Peyer's patch (tissue), 4 donors: ENCODE data around the gene PTPDC1.

Experiments
- CTCF ChIP-seq, 6 experiments: fragments of 450-650 bp in 4 of 6; fragments of 200-600 bp in 2 of 6; sonication (generic) in 1 of 6; IDR thresholded peaks; one replicate each; pipeline ENCODE4 v1.5.1; 2017 to 2019; ENCODE audit warnings: antibody characterized with exemption in 6 of 6, mild to moderate bottlenecking in 3 of 6, moderate library complexity in 1 of 6
- POLR2A ChIP-seq, 2 donors: fragments of 450-650 bp; IDR thresholded peaks; one replicate each; pipeline ENCODE4 v1.5.1; 2017; ENCODE audit warnings: antibody characterized with exemption in 2 of 2, mild to moderate bottlenecking in 2 of 2, moderate library complexity in 2 of 2

GRCh38 chr9:94153905-94154304 is 69.6 kb downstream of the PTPDC1 start:
- no peak for TF ChIP-seq POLR2A (IDR thresholded peaks at IDR 0.05)
- no peak for TF ChIP-seq CTCF (IDR thresholded peaks at IDR 0.05)
